ENCODE measurements around the gene ISOC2.

- TF ChIP-seq EZH2 (IDR thresholded peaks at IDR 0.05; ENCODE audit: insufficient read depth, low read length) (peak; percentile 97), CTCF (IDR thresholded peaks at IDR 0.05; ENCODE audit: insufficient read depth, low read depth, low read length) (no peak)
These were observed 19.6 kb downstream of the ISOC2 start for GRCh38 chr19:55441692-55442321.

Measured in astrocyte (in vitro differentiated cells and primary cell).